HepG2 (cell line): Measurements from ENCODE around the gene CCS. TPM values are rescaled to one million over a fixed set of nuclear protein-coding genes. Genes with fewer than 3 reads are reported as not detected.

ENCODE experiments used
- ARNTL ChIP-seq: sonication (generic); formaldehyde crosslinking; IDR thresholded peaks from 2 replicates; pipeline ENCODE4 v1.4.0; 2020; ENCODE audit warnings: mild to moderate bottlenecking, missing genetic modification reagents
- MAZ ChIP-seq, 2 experiments: sonication (generic) in 1 of 2; formaldehyde crosslinking in 1 of 2; IDR thresholded peaks; 2 replicates each; pipeline versions ENCODE4 v1.5.0 to v1.6.1; 2012 to 2020; ENCODE audit warnings: low read depth in 2 of 2, mild to moderate bottlenecking in 2 of 2, borderline replicate concordance in 1 of 2, improper control_type of control experiment in 1 of 2, low read length in 1 of 2, missing genetic modification reagents in 1 of 2, moderate library complexity in 1 of 2
- NFE2L1 ChIP-seq: sonication (generic); formaldehyde crosslinking; IDR thresholded peaks from 2 replicates; pipeline ENCODE4 v1.4.0; 2020; ENCODE audit warnings: missing genetic modification reagents, mild to moderate bottlenecking, borderline replicate concordance
- NR0B2 ChIP-seq: sonication (generic); formaldehyde crosslinking; IDR thresholded peaks from 2 replicates; pipeline ENCODE4 v1.4.0; 2020; ENCODE audit warnings: mild to moderate bottlenecking, missing genetic modification reagents
- SMYD3 ChIP-seq: sonication (generic); formaldehyde crosslinking; IDR thresholded peaks from 2 replicates; pipeline ENCODE4 v1.8.1; 2023; ENCODE audit warnings: mild to moderate bottlenecking, missing genetic modification reagents
- SRF ChIP-seq: IDR thresholded peaks from 2 replicates; pipeline ENCODE4 v1.6.1; 2011; ENCODE audit warnings: mild to moderate bottlenecking, low read depth, low read length, moderate library complexity
- ZBED4 ChIP-seq: sonication (generic); formaldehyde crosslinking; IDR thresholded peaks from 2 replicates; pipeline ENCODE4 v1.4.0; 2020; ENCODE audit warnings: missing genetic modification reagents, borderline replicate concordance
- ZHX2 ChIP-seq, 2 experiments: sonication (generic) in 1 of 2; formaldehyde crosslinking in 1 of 2; IDR thresholded peaks; 2 replicates each; pipeline versions ENCODE4 v1.6.1 to v1.9.0; 2014 to 2022; ENCODE audit warnings: antibody characterized with exemption in 1 of 2, borderline replicate concordance in 1 of 2, inconsistent platforms in 1 of 2, low read depth in 1 of 2, missing genetic modification reagents in 1 of 2
- ZNF281 ChIP-seq: sonication (generic); formaldehyde crosslinking; IDR thresholded peaks from 2 replicates; pipeline ENCODE4 v1.4.0; 2020; ENCODE audit warnings: missing genetic modification reagents, borderline replicate concordance
- ZNF605 ChIP-seq: sonication (generic); formaldehyde crosslinking; IDR thresholded peaks from 2 replicates; pipeline ENCODE4 v1.8.0; 2022; ENCODE audit warnings: mild to moderate bottlenecking, missing genetic modification reagents
- ZNF720 ChIP-seq: sonication (generic); formaldehyde crosslinking; IDR thresholded peaks from 2 replicates; pipeline ENCODE4 v1.4.0; 2020; ENCODE audit warnings: missing genetic modification reagents
- ZNF740 ChIP-seq: sonication (generic); formaldehyde crosslinking; IDR thresholded peaks from 2 replicates; pipeline ENCODE4 v1.4.0; 2020; ENCODE audit warnings: missing genetic modification reagents
- polyA plus RNA-seq, 8 experiments: library from polyadenylated mRNA; depleted of rRNA in 3 of 8; stranded (reverse) in 7 of 8; unstranded in 1 of 8; fragments of >200 nt; fragmentation: Illumina TruSeq in 4 of 8; extraction: Trizol in 4 of 8; gene quantifications; 2 replicates each; pipeline versions ENCODE4 v1.2.1 to v1.2.3, GENCODE V29; 2011 to 2016; ENCODE audit warnings: low read depth in 4 of 8, missing spikeins in 1 of 8, mixed read lengths in 1 of 8; ENCODE audit not compliant: insufficient read depth in 1 of 8
- total RNA-seq, 5 experiments: library from RNA; depleted of rRNA; stranded (reverse); fragments of >200 nt; fragmentation: Illumina TruSeq; extraction: Trizol; gene quantifications; 2 replicates each; pipeline ENCODE4 v1.2.3, GENCODE V29; 2016; ENCODE audit warnings: low read depth in 1 of 5

The CCS gene
- total and polyA plus RNA-seq, 2 of the 13 experiments (the other 11 are each of a cell fraction or from before 2014, with no cell fraction given) = 25.4 to 44.6 TPM

GRCh38 chr11:66545701-66546367 lies 47.2 kb upstream of the CCS start, which contains the start of gene ZDHHC24 (continued):
- TF ChIP-seq ZBED4 (CRISPR knock-in tag) = peak; percentile 58; the same call in 1 of the 2 replicates
- TF ChIP-seq ZHX2 (IDR thresholded peaks at IDR 0.05; ENCODE audit: low read depth) = peak; percentile 25; the same call in 1 of the 2 replicates
- TF ChIP-seq ZHX2 (CRISPR knock-in tag; IDR thresholded peaks at IDR 0.05; ENCODE audit: borderline replicate concordance) = no peak
- TF ChIP-seq MAZ (IDR thresholded peaks at IDR 0.05; ENCODE audit: borderline replicate concordance, low read depth, low read length) = peak; percentile 64; the same call in 1 of the 2 replicates
- TF ChIP-seq MAZ (CRISPR knock-in tag; IDR thresholded peaks at IDR 0.05; ENCODE audit: low read depth) = peak; percentile 42; the same call in 1 of the 2 replicates
- 0 out of 2 replicates have a peak, but pooled peaks have one; percentile 33 for TF ChIP-seq ZNF605 (CRISPR knock-in tag)
- peak; percentile 50; the same call in 1 of the 2 replicates for TF ChIP-seq NR0B2 (CRISPR knock-in tag)
- TF ChIP-seq SRF = 0 out of 2 replicates have a peak, but pooled peaks have one; percentile 13
- peak; percentile 72 for TF ChIP-seq ARNTL
- TF ChIP-seq ZNF740 = peak; percentile 86
- no peak for TF ChIP-seq SMYD3 (CRISPR knock-in tag)
- TF ChIP-seq ZNF720 (CRISPR knock-in tag) = no peak
- no peak; the same call in 1 of the 2 replicates for TF ChIP-seq ZNF281
- TF ChIP-seq NFE2L1 = no peak
